Fibroblast of skin of abdomen (primary cell): Measurements from ENCODE around the gene LRRC27.

Experiments
- DNase-seq: peaks from one replicate; pipeline ENCODE4 v3.0.0-alpha.2; 2013

The LRRC27 gene

DNA sequence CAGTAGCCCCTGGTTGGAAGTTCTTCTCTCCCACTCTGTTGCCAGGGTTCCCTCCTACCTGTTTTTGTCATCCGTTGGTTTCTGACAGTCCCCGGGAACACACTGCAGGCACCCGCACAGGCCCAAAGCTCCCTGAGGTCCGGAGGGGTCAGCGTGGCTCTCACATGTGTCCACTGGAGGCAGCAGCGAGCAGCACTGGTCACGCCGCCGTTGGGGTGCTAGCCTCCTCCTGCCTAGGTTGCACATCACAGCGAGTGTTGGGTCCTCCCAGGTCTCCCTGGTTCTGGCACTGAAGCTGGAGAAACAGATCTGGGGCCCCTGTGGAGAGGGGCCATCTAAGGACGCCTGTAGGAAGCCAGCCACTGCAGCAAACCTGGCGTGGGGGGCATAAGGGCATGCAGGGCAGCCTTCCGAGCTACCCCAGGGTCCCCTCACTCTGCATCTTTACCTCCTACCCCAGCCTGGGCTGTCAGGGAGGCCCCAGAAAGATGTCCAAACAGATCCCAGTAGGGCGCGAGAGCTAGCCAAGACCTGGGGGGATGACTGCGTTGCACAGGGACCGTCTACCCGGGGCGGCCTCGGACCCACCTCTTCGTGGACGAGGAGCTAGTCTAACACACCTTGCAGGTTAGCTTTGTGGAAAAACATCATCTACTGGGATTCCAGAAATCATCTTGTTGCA is 28.9 kb downstream of the LRRC27 start:
- no peak for DNase-seq

DNA sequence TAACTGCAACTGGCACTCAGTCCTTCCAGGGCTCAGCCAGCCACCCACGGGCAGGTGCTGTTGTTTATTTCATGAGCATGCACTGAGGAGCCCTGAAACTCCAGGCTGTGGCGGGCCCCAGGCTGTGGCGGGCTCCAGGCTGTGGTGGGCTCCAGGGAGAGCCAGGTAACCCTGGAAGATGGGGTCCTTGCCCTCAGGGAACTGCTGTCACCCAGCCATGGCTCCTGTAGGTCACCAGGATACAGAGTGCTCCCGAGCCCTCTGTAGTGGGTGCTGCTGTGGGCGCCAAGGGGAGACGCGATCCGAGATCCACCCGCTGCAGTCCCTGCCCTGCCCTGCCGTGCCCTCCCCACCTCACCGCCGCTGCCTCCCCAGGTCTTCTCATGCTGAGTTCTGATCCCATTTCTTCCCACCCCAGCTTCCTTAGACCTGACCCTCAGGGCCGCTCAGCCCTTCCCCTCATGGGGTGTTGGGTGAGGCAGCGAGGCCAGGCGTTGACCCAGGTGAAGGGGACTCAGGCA is 29.6 kb downstream of the LRRC27 start:
- no peak for DNase-seq

DNA sequence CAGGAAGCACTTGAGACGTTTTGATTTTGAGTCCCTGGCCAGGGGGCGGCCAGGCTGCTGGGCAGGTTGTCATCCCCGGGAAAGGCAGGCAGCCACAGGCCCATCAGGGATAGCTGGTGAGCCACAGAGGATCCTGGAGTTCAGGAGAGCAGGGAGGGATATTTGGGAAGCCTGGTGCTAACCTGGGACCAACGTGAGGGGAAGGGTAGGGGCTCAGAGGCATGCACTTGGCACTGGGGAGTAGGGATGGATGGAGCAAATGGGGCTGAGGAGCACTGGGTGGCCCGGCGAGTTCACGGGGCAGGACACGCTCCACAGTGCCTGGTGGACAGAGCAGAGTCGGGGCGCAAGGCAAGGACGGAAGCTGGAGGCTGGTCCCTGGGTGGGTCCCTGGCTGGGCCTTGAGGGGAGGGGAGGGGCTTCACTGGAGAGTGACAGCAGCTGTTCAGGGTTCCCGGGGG is 30.2 kb downstream of the LRRC27 start:
- DNase-seq: no peak

DNA sequence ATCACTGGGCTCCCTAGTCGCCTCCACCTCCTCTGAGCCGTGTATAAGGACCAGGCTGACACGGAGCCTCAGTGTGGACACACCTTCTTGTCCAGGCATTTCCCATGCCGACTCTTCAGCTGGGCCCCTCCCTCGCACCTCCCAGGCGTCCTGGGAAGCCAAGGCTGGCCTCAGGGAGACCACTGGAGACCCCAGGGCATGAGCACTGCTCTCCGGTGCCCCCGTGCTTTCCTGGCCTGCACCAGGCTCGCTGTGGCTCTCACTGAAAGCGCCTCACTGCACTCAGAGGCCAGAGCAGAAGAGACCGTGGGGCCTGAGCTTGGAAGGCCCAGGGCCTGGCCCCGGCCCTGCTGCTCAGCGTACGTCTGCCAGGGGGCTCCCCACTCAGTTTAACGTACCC is 31.4 kb downstream of the LRRC27 start:
- DNase-seq: no peak

DNA sequence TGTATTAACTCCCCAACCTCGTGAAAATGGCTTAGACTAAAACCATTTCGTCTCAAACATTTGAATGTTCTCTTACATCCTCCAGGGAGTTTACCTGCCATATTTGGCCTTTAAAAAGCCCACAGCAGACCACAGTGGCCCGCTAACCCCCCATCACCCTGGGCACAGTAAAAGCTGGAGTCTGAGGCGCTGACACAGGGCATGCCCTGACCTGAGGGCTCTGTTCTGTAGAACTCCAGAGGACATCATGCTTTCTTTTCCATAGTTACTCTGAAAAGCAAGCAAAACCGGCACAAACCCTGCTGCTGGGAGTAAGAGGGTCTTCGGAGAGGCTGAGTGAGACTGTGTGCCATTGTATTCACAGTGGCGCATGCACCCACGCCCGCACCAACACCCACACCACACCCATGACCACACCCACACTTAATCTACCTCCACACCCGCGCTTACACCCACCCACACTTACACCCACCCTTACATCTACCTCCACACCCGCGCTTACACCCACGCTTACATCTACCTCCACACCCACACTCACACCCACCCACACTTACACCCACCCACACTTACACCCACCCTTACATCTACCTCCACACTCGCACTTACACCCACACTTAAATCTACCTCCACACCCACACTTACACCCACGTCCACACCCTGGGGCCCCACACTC is 32.1 kb downstream of the LRRC27 start:
- DNase-seq: no peak

DNA sequence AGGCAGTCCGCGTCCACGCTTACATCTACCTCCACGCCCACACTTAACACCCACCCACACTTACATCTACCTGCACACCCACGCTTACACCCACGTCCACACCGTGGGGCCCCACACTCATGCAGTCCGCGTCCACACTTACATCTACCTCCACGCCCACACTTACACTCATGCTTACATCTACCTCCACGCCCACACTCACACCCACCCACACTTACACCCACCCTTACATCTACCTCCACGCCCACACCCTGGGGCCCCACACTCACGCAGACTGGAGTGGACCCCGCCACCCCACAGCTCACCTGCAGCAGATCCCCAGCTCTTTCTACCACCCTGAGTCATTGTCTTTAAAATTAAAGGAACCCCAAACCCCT is 32.6 kb downstream of the LRRC27 start:
- DNase-seq: no peak

DNA sequence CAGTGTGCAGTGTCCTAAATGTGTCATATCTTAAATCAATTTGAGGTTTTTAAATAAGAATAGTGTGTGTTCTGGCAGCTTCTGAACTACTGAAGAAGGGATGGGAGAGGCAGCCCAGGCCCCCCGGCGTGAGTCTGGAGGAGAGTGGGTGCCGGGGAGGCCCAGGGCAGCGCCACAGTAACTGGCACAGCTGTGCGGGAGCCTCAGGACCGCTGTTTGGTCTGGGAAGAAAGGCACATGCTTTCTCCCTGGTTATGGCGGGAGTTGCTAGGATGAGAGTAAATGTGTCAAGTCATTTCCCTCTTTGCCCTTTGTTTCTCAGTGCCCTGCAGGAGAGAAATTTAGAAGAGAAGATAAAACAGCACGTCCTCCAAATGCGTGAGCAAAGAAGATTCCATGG is 33.1 kb downstream of the LRRC27 start:
- DNase-seq: no peak

DNA sequence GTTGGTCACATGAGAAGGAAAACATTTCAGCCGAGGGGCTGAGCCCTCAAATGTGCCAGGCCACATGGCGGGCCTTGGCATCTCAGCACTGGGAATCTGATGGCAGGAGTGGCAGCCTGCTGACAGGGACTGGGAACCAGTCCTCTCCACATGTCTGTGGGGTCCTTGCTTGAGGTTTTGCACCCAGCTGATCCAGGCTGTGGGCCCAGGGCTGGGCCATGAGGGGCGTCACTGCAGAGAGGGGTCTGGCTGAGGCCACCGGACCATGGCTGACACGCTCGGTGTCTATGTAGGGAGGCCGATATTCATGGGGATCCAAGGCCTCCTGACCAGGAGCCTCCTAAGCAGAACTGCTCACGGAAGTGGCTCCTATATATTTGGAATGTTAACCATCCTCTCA is 34.0 kb downstream of the LRRC27 start:
- no peak for DNase-seq

DNA sequence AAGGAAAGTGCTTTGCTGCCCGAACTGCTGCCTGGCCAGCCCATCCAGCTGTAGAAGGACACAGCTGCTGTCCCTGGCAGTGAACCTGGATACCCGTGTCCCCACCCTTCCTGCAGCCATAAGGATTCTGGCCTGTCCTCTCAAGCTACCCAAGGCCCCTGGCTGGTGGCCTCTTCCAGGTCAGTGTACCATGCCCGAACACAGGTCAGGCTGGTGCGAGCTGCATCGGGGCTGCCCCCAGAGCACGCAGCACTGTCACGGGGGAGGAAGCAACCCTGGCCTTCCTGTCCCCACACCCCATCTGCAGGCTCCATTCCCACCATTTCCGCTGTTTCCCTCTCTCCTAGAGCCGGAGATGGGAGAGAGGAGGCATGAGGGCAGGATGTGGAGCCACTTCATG is 34.5 kb downstream of the LRRC27 start:
- no peak for DNase-seq

DNA sequence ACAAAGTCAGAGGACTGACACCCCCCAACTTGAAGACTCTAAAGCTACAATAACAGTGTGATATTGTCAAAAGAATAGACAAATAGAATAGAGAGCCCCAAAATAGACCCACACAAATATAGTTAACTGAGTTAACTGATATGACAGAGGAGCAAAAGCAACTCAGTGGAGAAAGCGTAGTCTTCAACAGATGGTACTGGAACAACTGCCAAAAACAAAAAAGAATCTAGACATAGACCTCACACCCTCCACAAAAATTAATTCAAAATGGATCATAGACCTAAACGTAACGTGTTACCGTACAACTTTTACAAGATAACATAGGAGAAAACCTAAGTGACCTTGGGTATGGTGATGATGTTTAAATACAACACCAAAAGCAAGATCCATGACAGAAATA is 36.4 kb downstream of the LRRC27 start:
- DNase-seq: no peak

DNA sequence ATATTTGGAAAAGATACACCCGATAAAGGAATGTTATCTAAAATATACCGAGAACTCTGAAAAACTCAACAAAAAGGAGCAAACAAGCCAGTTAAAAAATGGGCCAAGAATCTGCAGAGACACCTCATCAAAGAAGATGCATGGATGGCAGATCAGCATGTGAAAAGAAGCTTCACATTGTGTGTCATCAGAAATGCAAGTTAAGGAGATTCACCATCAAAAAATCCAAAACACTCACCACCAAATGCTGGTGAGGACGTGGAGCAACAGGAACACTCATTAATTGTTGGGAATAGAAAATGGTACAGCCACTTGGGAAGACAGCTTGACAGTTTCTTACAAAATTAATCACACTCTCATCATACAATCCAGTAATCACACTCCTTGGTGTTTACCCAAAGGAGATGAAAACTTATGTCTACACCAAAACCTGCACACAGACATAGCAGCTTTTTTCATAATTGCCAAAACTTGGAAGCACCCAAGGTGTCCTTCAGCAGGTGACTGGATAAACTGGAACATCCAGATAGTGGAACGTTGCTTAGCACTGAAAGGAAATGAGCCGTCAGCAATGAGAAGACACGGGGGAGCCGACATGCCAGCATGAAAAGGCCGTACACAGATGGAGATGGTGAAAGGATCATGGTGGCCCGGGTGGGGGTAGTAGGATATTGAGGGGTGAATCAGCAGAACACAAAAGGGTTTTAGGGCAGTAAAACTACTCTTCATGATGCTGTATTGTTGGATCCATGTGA is 37.1 kb downstream of the LRRC27 start:
- peak; percentile 81 for DNase-seq

DNA sequence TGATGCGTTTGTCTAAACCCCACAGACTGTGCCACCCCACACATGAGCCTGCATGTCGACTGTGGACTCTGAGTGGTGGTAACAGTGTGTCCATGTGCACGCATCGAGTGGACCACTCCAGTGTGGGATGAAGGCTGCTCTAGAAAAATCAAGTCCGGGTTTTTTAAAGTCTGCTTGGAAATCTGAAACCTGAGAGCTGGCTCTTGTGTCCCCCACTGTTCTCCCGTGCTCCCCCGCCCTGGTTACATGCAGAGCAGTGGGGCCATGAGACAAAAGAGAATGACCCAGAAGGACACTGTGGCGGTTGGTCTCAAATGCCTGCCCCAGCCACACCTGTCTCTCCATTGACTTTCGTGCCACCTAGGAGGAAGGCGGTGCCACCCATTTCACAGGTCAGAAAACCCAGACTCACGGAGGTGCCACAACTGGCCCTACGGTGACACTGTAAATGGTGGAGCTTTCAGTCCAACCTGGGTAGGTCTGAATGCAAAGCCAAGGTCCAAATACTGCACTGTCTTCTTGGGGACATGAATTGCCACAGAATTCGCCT is 37.7 kb downstream of the LRRC27 start:
- no peak for DNase-seq

DNA sequence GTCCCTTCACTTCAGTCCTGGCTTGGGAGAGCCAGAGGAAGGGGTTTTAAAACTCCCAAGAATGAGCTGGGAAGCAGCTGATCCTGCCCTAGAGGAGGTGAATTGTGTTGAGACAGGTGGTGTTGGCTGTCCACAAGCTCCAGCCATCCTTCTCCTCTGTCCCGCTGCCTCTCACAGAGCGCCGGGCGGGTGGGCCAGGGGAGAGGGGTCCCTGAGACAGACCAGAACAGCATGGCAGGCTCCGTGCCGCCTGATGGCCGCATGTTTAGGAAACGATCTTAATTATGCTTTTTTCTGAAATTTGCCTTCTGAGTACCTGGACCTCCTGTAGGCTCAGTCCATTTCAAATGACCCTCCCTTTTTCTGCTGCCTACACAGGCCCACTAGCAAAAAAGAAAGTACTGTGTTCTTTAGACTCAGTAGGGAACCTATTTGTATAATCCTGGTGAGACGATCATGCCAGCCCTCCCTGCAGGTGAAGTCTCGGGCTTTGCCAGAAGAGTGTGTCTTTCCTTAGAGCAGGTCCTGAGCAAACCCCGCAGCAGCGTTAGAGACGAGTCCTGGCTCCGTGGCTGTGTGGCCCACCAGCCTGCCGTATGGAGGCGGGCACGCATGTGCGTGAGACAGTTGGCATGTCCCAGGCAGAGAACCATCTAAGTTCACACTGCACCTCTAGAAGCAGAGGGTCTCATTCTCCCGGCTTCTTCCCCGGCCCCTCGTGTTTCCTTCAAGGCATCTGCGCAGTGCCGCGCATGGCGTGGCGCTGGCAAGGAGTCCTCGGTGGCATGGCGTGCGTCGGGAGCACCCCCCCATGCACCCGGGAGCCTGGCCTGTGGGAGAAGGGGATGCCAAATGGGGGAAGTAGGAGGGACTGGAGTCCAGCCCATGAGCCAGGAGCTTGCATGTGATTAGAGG is 38.7 kb downstream of the LRRC27 start:
- no peak for DNase-seq

DNA sequence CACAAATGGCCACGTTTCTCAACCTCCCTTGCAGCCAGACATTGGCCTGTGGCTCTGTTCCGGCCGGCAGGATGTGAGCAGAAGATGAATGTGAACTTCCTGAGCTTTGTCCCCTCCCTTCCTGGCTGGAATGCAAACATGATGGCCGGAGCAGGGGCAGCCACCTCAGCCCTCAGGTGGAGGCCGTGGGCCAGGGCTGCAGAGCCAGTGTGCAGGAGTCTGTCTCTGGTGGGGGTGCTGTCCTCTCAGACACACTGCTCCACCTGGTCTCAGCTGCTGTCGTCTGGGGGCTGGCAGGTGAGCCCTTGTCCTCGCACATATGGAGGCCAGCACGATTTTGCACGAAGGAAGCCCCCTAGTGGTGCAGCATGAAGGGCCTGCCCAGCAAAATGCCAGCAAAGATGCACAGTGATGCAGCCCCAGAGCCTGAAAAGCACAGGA is 39.7 kb downstream of the LRRC27 start:
- no peak for DNase-seq

DNA sequence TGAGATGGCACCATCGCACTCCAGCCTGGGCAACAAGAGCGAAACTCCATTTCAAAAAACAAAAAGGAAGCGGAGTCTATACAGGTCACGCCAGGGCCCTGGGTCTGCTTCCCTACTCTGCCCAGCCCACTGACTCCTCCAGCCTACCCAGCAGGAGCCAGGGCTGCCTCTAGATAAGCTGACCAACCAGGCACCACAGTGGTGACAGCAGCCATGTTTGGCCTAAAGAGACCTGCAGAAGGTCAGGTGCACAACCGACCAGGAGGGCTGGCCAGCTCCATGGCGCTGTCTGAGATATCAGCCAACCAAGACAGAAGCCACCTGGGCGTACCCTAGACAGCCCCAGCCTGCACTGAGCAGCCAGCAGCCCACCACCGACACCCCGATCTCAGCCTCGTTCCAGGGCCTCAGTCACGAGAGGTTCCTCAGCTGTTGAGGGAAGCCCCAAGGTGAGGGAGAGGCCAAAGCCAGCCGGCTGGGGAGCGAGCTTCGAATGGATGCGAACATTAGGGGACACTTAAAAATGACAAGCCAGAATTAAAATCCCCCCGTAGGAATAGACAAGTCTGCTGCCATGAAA is 40.6 kb downstream of the LRRC27 start:
- DNase-seq: no peak

DNA sequence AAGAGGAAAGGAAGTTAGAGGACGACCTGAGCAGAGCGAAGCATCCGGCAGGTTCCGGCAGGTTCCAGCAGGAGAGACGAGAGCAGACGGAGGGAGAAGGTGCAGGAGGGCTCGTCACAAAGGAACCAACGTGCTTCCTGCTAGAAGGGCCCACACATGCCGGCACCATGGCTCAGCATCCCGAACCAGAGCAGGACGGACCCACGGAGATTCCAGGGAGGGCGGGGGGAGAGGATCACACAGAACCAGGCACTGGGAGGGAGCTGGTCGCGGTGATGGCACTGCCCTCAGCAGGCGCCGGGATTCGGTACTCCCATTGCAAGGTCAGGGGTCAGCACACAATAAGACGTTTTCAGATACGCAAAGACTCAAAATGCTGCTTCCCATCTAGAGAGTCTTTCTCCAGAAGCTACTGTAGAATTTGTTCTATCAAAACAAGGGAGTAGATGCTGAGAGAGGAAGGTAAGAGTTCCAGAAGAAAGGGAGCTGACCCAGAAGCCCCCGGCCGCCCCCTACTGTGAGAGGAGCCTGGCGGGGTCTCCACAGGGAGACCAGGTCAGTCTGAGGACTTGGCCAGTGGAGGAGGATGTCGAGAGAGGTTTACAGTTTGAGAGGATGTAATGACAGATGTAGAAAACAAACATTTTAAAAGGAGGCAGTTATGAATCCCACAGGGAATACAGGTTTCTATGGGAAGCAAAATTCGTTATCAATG is 41.4 kb downstream of the LRRC27 start:
- DNase-seq: no peak

DNA sequence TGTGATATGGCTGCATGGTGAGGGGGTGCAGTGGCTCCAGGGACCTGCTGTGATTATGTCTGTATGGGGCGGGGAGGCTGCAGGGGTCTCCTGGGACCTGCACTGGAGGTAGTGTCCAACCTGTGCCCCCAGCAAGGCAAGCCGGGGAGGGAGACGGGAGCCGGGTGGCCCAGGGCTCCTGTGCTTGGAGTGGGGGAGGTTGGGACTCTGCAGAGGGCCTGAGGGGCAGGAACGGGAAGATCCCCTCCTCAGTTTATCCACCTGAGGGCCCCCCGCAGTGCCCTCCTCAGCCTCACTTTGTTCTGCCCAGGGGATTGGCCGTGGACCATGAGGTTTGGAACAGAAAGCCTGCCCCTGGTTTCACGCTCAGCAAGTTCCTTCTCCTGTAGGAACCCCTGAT is 42.2 kb downstream of the LRRC27 start:
- no peak for DNase-seq

DNA sequence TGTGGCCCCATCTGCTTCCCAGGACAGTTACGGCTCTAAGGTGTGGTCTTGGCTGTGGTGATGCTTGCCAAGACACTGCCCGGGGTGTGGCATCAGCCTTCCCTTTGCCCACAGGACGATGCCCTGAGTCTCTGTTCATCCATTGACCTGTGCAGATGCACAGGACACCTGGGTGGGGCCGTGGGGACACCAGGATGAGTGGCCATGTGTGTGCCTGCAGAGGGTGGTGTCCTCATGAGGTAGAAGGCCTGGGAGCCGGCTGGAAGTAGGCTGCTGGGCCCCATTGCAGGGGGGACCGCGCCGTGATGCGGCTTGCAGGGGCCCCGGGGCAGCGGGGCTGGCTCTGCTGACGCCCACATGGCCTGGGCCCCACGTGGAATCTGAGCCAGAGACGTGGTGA is 42.6 kb downstream of the LRRC27 start:
- no peak for DNase-seq

DNA sequence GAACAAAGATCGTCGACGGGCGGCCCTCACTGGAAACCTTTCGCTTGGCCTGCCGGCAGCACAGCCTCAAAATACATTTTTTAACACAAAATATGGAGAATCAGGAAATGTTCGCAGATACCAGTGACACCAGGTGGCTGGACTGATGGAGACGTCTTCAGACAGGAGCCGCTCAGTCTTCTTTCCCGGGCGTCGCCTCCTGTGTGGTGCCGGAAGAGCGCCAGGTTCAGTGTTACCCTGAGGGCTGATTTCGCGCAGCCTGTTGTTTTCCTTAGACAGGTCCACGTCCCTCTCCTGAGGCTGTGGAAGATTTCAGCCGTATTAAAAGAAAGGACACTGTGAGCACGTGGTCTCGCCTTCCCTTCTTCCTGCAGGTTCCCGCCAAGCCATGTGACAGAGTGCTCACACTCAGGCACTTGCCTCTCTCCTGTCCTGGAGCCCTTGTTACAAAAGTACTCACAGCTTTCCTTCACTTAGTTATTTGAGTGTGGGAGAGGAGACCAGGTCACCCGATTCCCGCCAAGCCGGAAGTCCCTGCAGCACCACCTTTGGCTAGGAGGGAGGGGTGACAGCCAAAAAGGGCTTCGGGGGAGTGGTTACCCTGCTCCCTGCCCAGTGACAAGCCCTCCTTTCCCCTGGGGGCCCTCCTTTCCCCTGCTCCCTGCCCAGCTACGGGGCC is 43.3 kb downstream of the LRRC27 start:
- no peak for DNase-seq

DNA sequence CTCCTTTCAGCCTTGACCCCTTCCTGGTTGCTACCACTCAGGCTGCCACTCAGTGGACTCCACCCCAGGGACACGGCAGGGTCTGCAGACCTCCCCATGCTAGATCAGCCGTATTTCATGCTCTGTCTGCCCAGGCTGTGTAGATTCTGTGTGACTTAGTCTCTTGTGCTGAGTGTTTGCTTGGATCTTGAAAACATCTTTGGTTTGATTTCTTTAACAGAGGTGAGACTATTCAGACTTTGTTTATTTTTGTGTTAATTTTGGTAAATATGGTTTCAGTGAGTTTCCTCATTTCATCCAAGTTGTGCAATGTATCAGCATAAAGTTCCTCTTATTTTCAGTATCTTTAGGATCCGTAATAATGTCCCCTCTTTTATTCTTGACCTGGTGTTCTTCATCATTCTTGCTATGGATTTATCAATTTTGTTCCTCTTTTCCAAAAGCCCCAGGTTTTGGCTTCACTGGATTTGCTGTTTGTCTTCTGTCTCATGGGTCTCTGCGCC is 43.9 kb downstream of the LRRC27 start:
- DNase-seq: no peak
